GM23338 (cell line): Measurements from ENCODE around the gene FANCC. TPM values are rescaled to one million over a fixed set of nuclear protein-coding genes. Genes with fewer than 3 reads are reported as not detected.

Source experiments
- ATAC-seq: fragments of 200-7000 bp; cut with Tn5 transposase; 3 replicates; pipeline ENCODE4 v1.9.1; 2020
- DNase-seq: peaks from one replicate; pipeline ENCODE4 v3.0.0-alpha.2; 2015; ENCODE audit warnings: low spot score
- H2AFZ ChIP-seq: fragments of 200-600 bp; sonication (generic); 2 replicates; pipeline ENCODE4 v1.8.0; 2016; ENCODE audit warnings: antibody characterized with exemption, mild to moderate bottlenecking, moderate library complexity
- H3F3A ChIP-seq: fragments of 200-600 bp; sonication (generic); replicated peaks from 2 replicates; pipeline ENCODE4 v1.8.0; 2017; ENCODE audit warnings: antibody characterized with exemption, mixed run types, low read depth
- H3K27ac ChIP-seq: fragments of 200-600 bp; sonication (generic); 2 replicates; pipeline ENCODE4 v1.6.1; 2016; ENCODE audit warnings: low read depth
- H3K27me3 ChIP-seq: fragments of 200-600 bp; sonication (generic); 2 replicates; pipeline ENCODE4 v1.8.0; 2016; ENCODE audit warnings: mild to moderate bottlenecking, mixed run types, moderate library complexity; ENCODE audit not compliant: insufficient read depth
- H3K36me3 ChIP-seq: fragments of 200-600 bp; sonication (generic); 2 replicates; pipeline ENCODE4 v1.8.0; 2016; ENCODE audit warnings: mild to moderate bottlenecking; ENCODE audit not compliant: insufficient read depth
- H3K4me1 ChIP-seq: fragments of 200-600 bp; sonication (generic); 2 replicates; pipeline ENCODE4 v1.8.0; 2016; ENCODE audit warnings: mild to moderate bottlenecking, moderate library complexity; ENCODE audit not compliant: insufficient read depth
- H3K4me2 ChIP-seq: fragments of 200-600 bp; sonication (generic); 2 replicates; pipeline ENCODE4 v1.7.1; 2017; ENCODE audit warnings: mixed run types
- H3K4me3 ChIP-seq: fragments of 200-600 bp; sonication (generic); 2 replicates; pipeline ENCODE4 v1.6.1; 2016; ENCODE audit warnings: mixed run types
- H3K79me2 ChIP-seq: fragments of 200-600 bp; sonication (generic); replicated peaks from 2 replicates; pipeline ENCODE4 v1.8.0; 2017; ENCODE audit warnings: mild to moderate bottlenecking; ENCODE audit not compliant: insufficient read depth
- H3K9me2 ChIP-seq: fragments of 200-600 bp; sonication (generic); 2 replicates; pipeline ENCODE4 v1.8.0; 2017; ENCODE audit not compliant: insufficient read depth
- H4K20me1 ChIP-seq: fragments of 200-600 bp; sonication (generic); replicated peaks from 2 replicates; pipeline ENCODE4 v1.8.0; 2017; ENCODE audit warnings: mild to moderate bottlenecking; ENCODE audit not compliant: insufficient read depth
- H3K27ac Mint-ChIP-seq: 2 replicates; pipeline ENCODE4 v1.8.0; 2020; ENCODE audit warnings: inconsistent platforms, mild to moderate bottlenecking, moderate library complexity, mixed read lengths
- H3K27me3 Mint-ChIP-seq: 3 replicates; pipeline ENCODE4 v1.8.0; 2022; ENCODE audit warnings: low read depth, mild to moderate bottlenecking, moderate library complexity, mixed read lengths, inconsistent platforms; ENCODE audit not compliant: insufficient read depth, poor library complexity
- H3K36me3 Mint-ChIP-seq: 3 replicates; pipeline ENCODE4 v1.8.0; 2021; ENCODE audit warnings: low read depth, mild to moderate bottlenecking, inconsistent platforms, moderate library complexity, mixed read lengths
- H3K4me1 Mint-ChIP-seq: 3 replicates; pipeline ENCODE4 v1.8.0; 2020; ENCODE audit warnings: mild to moderate bottlenecking, inconsistent platforms, mixed read lengths
- H3K4me3 Mint-ChIP-seq: 3 replicates; pipeline ENCODE4 v1.8.0; 2021; ENCODE audit warnings: moderate library complexity, mild to moderate bottlenecking, inconsistent platforms, mixed read lengths
- H3K9me3 Mint-ChIP-seq: 3 replicates; pipeline ENCODE4 v1.8.0; 2020; ENCODE audit warnings: moderate library complexity, mild to moderate bottlenecking, inconsistent platforms, mixed read lengths
- CTCF ChIP-seq, 2 experiments: fragments of 200-600 bp in 1 of 2; sonication (generic) in 1 of 2; conservative IDR thresholded peaks; 2 replicates each; pipeline versions ENCODE4 v1.5.1 to v1.6.1; 2016 to 2017; ENCODE audit warnings: antibody characterized with exemption in 2 of 2, low read depth in 2 of 2, mild to moderate bottlenecking in 2 of 2, moderate library complexity in 1 of 2
- ETS1 ChIP-seq: IDR thresholded peaks from 2 replicates; pipeline ENCODE4 v1.6.1; 2016; ENCODE audit warnings: antibody characterized with exemption
- JUNB ChIP-seq: IDR thresholded peaks from one replicate; pipeline ENCODE4 v1.6.1; 2016; ENCODE audit warnings: antibody characterized with exemption; ENCODE audit not compliant: unreplicated experiment
- NANOG ChIP-seq: IDR thresholded peaks from 2 replicates; pipeline ENCODE4 v1.6.1; 2016; ENCODE audit warnings: antibody characterized with exemption, borderline replicate concordance
- POLR2AphosphoS5 ChIP-seq: IDR thresholded peaks from 2 replicates; pipeline ENCODE4 v1.6.1; 2016; ENCODE audit warnings: antibody characterized with exemption, low read depth
- REST ChIP-seq: IDR thresholded peaks from one replicate; pipeline ENCODE4 v1.6.1; 2018; ENCODE audit warnings: antibody characterized with exemption; ENCODE audit not compliant: unreplicated experiment
- STAT1 ChIP-seq: IDR thresholded peaks from one replicate; pipeline ENCODE4 v1.6.1; 2016; ENCODE audit warnings: antibody characterized with exemption; ENCODE audit not compliant: unreplicated experiment
- polyA plus RNA-seq: library from polyadenylated mRNA; unstranded; fragments of >200 nt; fragmentation: Nextera tagmentation; extraction: Ambion mirVana; gene quantifications from 2 replicates; pipeline ENCODE4 v1.2.1, GENCODE V29; 2016
- total RNA-seq: library from RNA; depleted of rRNA; stranded (reverse); fragments of >200 nt; shearing (Covaris generic); gene quantifications from 2 replicates; pipeline ENCODE4 v1.2.3, GENCODE V29; 2014
- TF ChIP-seq, protein P1 (sequence below): fragments of 250-450 bp; sonication (Bioruptor Pico); IDR thresholded peaks from 2 replicates; pipeline ENCODE4 v1.5.0; 2020; ENCODE audit warnings: mild to moderate bottlenecking, moderate library complexity

Gene FANCC
- total and polyA plus RNA-seq, 2 experiments from 2014 or later, result 7.8 to 18.1 TPM

DNA sequence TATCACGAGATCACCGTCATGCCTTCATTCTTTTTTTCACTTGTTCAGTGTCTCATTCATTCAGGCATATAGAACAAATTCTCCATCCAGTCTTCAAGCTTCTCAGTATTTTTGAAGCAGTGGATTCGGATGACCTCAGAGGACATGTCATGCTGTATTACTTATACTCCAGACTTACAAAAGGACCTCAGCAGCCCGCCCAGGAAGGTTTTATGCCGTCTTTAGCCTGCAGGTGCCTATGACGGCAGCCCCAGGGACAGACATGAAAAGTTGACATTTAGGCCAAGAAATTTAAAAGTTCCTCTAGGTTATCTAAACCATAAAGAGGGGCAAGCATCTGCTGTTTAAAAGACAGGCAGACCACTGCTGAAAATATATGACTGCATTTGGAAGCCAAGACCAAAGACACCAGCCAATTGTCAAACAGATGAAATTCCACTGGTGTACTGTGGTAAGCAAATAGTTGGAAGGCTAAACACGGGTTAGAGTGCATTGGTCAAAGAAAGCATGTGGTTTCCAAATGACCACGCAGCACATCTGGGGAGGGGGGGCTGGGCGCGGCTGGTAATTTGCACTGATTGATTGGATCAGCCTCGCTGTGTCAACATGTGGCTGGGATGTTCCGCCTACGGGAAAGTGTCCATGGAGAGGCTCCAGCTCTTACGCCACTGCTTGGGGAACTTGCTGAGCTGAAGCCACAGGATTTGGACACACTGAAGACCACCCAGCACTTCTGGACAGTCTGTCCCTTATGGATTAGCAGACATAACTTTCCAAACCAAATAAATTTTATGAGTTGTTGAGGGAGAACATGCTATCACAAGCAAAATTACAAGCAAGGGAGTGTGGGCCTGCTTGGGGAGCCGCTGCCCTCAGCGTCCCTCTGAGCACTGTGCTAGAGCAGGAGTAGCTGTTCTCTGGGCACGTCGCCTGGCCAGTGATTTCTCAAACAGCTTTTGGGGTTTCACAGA, 173.6 kb downstream of the FANCC start:
- ATAC-seq (no peak), DNase-seq (no peak)
- H3K79me2 ChIP-seq, result no peaks in the 10 kb centered on the region
- peaks cover 7% of the 10 kb centered on the region for H3K4me1 ChIP-seq
- H3K27me3 ChIP-seq, result no peaks in the 10 kb centered on the region
- Mint-ChIP-seq H3K27me3 (no peaks in the 10 kb centered on the region), H3K9me3 (no peaks in the 10 kb centered on the region), H3K4me1 (peaks cover 27% of the 10 kb centered on the region), H3K4me3 (no peak overlapping the region), H3K36me3 (no peaks in the 10 kb centered on the region; the same call in 2 of the 3 replicates), H3K27ac (no peak overlapping the region)
- no peaks in the 10 kb centered on the region for H3K36me3 ChIP-seq
- H3K4me2 ChIP-seq, result no peak overlapping the region
- no peak overlapping the region for H2AFZ ChIP-seq
- H4K20me1 ChIP-seq, result no peaks in the 10 kb centered on the region
- no peak overlapping the region for H3K4me3 ChIP-seq
- H3F3A ChIP-seq, result no peaks in the 10 kb centered on the region
- no peaks in the 10 kb centered on the region for H3K9me2 ChIP-seq
- no peak for TF ChIP-seq REST
- TF ChIP-seq NANOG, result no peak
- TF ChIP-seq JUNB, result no peak
- TF ChIP-seq ETS1, result no peak
- no peak for TF ChIP-seq POLR2AphosphoS5
- TF ChIP-seq, protein P1, sequence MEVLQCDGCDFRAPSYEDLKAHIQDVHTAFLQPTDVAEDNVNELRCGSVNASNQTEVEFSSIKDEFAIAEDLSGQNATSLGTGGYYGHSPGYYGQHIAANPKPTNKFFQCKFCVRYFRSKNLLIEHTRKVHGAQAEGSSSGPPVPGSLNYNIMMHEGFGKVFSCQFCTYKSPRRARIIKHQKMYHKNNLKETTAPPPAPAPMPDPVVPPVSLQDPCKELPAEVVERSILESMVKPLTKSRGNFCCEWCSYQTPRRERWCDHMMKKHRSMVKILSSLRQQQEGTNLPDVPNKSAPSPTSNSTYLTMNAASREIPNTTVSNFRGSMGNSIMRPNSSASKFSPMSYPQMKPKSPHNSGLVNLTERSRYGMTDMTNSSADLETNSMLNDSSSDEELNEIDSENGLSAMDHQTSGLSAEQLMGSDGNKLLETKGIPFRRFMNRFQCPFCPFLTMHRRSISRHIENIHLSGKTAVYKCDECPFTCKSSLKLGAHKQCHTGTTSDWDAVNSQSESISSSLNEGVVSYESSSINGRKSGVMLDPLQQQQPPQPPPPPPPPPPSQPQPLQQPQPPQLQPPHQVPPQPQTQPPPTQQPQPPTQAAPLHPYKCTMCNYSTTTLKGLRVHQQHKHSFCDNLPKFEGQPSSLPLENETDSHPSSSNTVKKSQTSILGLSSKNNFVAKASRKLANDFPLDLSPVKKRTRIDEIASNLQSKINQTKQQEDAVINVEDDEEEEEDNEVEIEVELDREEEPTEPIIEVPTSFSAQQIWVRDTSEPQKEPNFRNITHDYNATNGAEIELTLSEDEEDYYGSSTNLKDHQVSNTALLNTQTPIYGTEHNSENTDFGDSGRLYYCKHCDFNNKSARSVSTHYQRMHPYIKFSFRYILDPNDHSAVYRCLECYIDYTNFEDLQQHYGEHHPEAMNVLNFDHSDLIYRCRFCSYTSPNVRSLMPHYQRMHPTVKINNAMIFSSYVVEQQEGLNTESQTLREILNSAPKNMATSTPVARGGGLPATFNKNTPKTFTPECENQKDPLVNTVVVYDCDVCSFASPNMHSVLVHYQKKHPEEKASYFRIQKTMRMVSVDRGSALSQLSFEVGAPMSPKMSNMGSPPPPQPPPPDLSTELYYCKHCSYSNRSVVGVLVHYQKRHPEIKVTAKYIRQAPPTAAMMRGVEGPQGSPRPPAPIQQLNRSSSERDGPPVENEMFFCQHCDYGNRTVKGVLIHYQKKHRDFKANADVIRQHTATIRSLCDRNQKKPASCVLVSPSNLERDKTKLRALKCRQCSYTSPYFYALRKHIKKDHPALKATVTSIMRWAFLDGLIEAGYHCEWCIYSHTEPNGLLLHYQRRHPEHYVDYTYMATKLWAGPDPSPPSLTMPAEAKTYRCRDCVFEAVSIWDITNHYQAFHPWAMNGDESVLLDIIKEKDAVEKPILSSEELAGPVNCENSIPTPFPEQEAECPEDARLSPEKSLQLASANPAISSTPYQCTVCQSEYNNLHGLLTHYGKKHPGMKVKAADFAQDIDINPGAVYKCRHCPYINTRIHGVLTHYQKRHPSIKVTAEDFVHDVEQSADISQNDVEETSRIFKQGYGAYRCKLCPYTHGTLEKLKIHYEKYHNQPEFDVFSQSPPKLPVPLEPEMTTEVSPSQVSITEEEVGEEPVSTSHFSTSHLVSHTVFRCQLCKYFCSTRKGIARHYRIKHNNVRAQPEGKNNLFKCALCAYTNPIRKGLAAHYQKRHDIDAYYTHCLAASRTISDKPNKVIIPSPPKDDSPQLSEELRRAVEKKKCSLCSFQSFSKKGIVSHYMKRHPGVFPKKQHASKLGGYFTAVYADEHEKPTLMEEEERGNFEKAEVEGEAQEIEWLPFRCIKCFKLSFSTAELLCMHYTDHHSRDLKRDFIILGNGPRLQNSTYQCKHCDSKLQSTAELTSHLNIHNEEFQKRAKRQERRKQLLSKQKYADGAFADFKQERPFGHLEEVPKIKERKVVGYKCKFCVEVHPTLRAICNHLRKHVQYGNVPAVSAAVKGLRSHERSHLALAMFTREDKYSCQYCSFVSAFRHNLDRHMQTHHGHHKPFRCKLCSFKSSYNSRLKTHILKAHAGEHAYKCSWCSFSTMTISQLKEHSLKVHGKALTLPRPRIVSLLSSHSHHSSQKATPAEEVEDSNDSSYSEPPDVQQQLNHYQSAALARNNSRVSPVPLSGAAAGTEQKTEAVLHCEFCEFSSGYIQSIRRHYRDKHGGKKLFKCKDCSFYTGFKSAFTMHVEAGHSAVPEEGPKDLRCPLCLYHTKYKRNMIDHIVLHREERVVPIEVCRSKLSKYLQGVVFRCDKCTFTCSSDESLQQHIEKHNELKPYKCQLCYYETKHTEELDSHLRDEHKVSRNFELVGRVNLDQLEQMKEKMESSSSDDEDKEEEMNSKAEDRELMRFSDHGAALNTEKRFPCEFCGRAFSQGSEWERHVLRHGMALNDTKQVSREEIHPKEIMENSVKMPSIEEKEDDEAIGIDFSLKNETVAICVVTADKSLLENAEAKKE (CRISPR knock-in tag), result no peak
- no peak for TF ChIP-seq CTCF (conservative IDR thresholded peaks at IDR 0.05; ENCODE audit: low read depth in 2 of 2)
- no peak for TF ChIP-seq STAT1
- no peak overlapping the region for H3K27ac ChIP-seq
